8988T (cell line): Measurements from ENCODE around the gene BMP2K.
"Not testable (repeated sequence)": the region's sequence is repeated elsewhere in the genome, so short reads cannot be mapped to it uniquely, and the experiment has no call there.

ENCODE experiments used
- DNase-seq: peaks from one replicate; pipeline ENCODE4 v3.0.0; 2011

Gene BMP2K

GRCh38 chr4:78864405-78865024 is 88.4 kb downstream of the BMP2K start:
- DNase-seq = no peak

GRCh38 chr4:78865451-78865850 is 89.3 kb downstream of the BMP2K start:
- no peak for DNase-seq

GRCh38 chr4:78868712-78869111 is 92.6 kb downstream of the BMP2K start:
- not testable (repeated sequence) for DNase-seq

- no peak for DNase-seq
Measured at GRCh38 chr4:78870056-78870455, 93.9 kb downstream of the BMP2K start.

GRCh38 chr4:78876568-78877320 is 100.6 kb downstream of the BMP2K start:
- no peak for DNase-seq

GRCh38 chr4:78878031-78878430 is 101.9 kb downstream of the BMP2K start:
- no peak for DNase-seq

GRCh38 chr4:78880874-78881492 is 104.8 kb downstream of the BMP2K start:
- no peak for DNase-seq

- DNase-seq = no peak
Measured at GRCh38 chr4:78885598-78885997, 109.4 kb downstream of the BMP2K start.

GRCh38 chr4:78889955-78890354 is 113.8 kb downstream of the BMP2K start:
- DNase-seq = no peak

GRCh38 chr4:78899302-78899701 is 123.2 kb downstream of the BMP2K start:
- no peak for DNase-seq

- no peak for DNase-seq
Measured at GRCh38 chr4:78901882-78902281, 125.7 kb downstream of the BMP2K start.

- DNase-seq = no peak
Measured at GRCh38 chr4:78902298-78902697, 126.1 kb downstream of the BMP2K start.

GRCh38 chr4:78904143-78904542 is 128.0 kb downstream of the BMP2K start:
- no peak for DNase-seq

- no peak for DNase-seq
Measured at GRCh38 chr4:78907638-78908037, 131.5 kb downstream of the BMP2K start.

GRCh38 chr4:78908974-78909373 is 132.8 kb downstream of the BMP2K start:
- DNase-seq = not testable (repeated sequence)

GRCh38 chr4:78910612-78911011 is 134.5 kb downstream of the BMP2K start:
- no peak for DNase-seq

GRCh38 chr4:78922207-78922606 is 146.1 kb downstream of the BMP2K start:
- DNase-seq = no peak

- DNase-seq = no peak
Measured at GRCh38 chr4:78923464-78924312, 147.5 kb downstream of the BMP2K start.

GRCh38 chr4:78926826-78927225 is 150.7 kb downstream of the BMP2K start:
- no peak for DNase-seq

- DNase-seq = no peak
Measured at GRCh38 chr4:78928835-78929234, 152.7 kb downstream of the BMP2K start.

- no peak for DNase-seq
Measured at GRCh38 chr4:78930016-78930629, 154.0 kb downstream of the BMP2K start.

GRCh38 chr4:78936989-78937388 is 160.8 kb downstream of the BMP2K start:
- no peak for DNase-seq

GRCh38 chr4:78937837-78938236 is 161.7 kb downstream of the BMP2K start:
- DNase-seq = no peak
